Breast epithelium (tissue), 3 donors: ENCODE data around the gene CADM2.

Experiments
- CTCF ChIP-seq, 3 donors: fragments of 450-650 bp; IDR thresholded peaks; one replicate each; pipeline ENCODE4 v1.5.1; 2016 to 2017; ENCODE audit warnings: antibody characterized with exemption in 3 of 3, mild to moderate bottlenecking in 3 of 3, moderate library complexity in 3 of 3
- POLR2A ChIP-seq: fragments of 450-650 bp; IDR thresholded peaks from one replicate; pipeline ENCODE4 v1.6.1; 2016; ENCODE audit warnings: antibody characterized with exemption, mild to moderate bottlenecking, moderate library complexity

- TF ChIP-seq POLR2A (no peak), CTCF (IDR thresholded peaks at IDR 0.05) (no peak)
Measured at GRCh38 chr3:85800676-85801075, 841.9 kb downstream of the CADM2 start.
